Astrocyte of the cerebellum (primary cell): ENCODE measurements around the gene NDUFA6.

Experiments used
- DNase-seq: peaks from one replicate; pipeline ENCODE4 v3.0.0-alpha.2; 2011; ENCODE audit warnings: low read depth
- H3K4me3 ChIP-seq: 2 replicates; pipeline ENCODE4 v1.5.1; 2011; ENCODE audit warnings: mild to moderate bottlenecking, low read depth, low read length, moderate library complexity
- CTCF ChIP-seq: IDR thresholded peaks from 2 replicates; pipeline ENCODE4 v1.5.1; 2012; ENCODE audit warnings: low read length, low read depth, moderate library complexity, mild to moderate bottlenecking; ENCODE audit errors: missing control alignments
- in situ Hi-C: cut with HindIII; loops from 2 replicates; pipeline ENCODE4 v1.10.0; 2017; ENCODE audit warnings: low sequenced_read_pairs

NDUFA6 gene

GRCh38 chr22:42067671-42068251, 22.8 kb downstream of the NDUFA6 start:
- no peak for TF ChIP-seq CTCF
- no peak for DNase-seq
- H3K4me3 ChIP-seq = no peak overlapping the region
- in situ Hi-C loops = no loop called here

GRCh38 chr22:42066937-42067336, 23.6 kb downstream of the NDUFA6 start:
- no peak overlapping the region for H3K4me3 ChIP-seq
- TF ChIP-seq CTCF = no peak
- in situ Hi-C loops = no loop called here
- no peak for DNase-seq

GRCh38 chr22:42066126-42066761, 24.3 kb downstream of the NDUFA6 start:
- H3K4me3 ChIP-seq = no peak overlapping the region
- no peak for DNase-seq
- in situ Hi-C loops = no loop called here
- TF ChIP-seq CTCF = no peak

GRCh38 chr22:42065438-42066125, 25.0 kb downstream of the NDUFA6 start:
- H3K4me3 ChIP-seq = no peak overlapping the region
- in situ Hi-C loops = no loop called here
- TF ChIP-seq CTCF = no peak

GRCh38 chr22:42064629-42065028, 25.9 kb downstream of the NDUFA6 start:
- H3K4me3 ChIP-seq = no peak overlapping the region
- TF ChIP-seq CTCF = no peak
- in situ Hi-C loops = no loop called here
- no peak for DNase-seq

More at GRCh38 chr22:42065438-42066125, 25.0 kb downstream of the NDUFA6 start:
- DNase-seq = no peak

- in situ Hi-C loops = no loop called here
- no peak overlapping the region for H3K4me3 ChIP-seq
- no peak for DNase-seq
- TF ChIP-seq CTCF = no peak
These were observed 27.9 kb downstream of the NDUFA6 start for GRCh38 chr22:42062506-42063170.
